Vagina (tissue), 2 donors: Measurements from ENCODE around the gene ANGEL1. TPM values are rescaled to one million over a fixed set of nuclear protein-coding genes. Genes with fewer than 3 reads are reported as not detected.

Experiments used
- DNase-seq, 2 donors: peaks; one replicate each; pipeline ENCODE4 v3.0.0-alpha.2; 2017; ENCODE audit errors: extremely low spot score in 2 of 2
- H3K27ac ChIP-seq: fragments of 200-600 bp; sonication (generic); one replicate; pipeline ENCODE4 v1.5.1; 2019
- H3K27me3 ChIP-seq: fragments of 200-600 bp; sonication (generic); one replicate; pipeline ENCODE4 v1.5.1; 2019
- H3K36me3 ChIP-seq, 2 donors: fragments of 200-600 bp; sonication (generic); one replicate each; pipeline ENCODE4 v1.5.1; 2017 to 2019
- H3K4me1 ChIP-seq: fragments of 200-600 bp; sonication (generic); one replicate; pipeline ENCODE4 v1.5.1; 2019
- H3K4me3 ChIP-seq, 2 donors: fragments of 200-600 bp; sonication (generic); 1 replicate in 1 of 2; 2 replicates in 1 of 2; pipeline ENCODE4 v1.5.1; 2016 to 2019
- H3K9me3 ChIP-seq: fragments of 200-600 bp; sonication (generic); one replicate; pipeline ENCODE4 v1.5.1; 2019
- POLR2A ChIP-seq, 2 donors: fragments of 450-650 bp; IDR thresholded peaks; one replicate each; pipeline ENCODE4 v1.6.1; 2017; ENCODE audit warnings: antibody characterized with exemption in 2 of 2, mild to moderate bottlenecking in 2 of 2, moderate library complexity in 2 of 2
- POLR2AphosphoS5 ChIP-seq, 2 donors: sonication (generic); formaldehyde crosslinking; IDR thresholded peaks; one replicate each; pipeline ENCODE4 v1.9.0; 2017; ENCODE audit warnings: antibody characterized with exemption in 2 of 2, mild to moderate bottlenecking in 2 of 2, low read depth in 1 of 2; ENCODE audit not compliant: insufficient read depth in 1 of 2
- intact Hi-C: fragments of 100-400 bp; cut with DNase I; formaldehyde crosslinking; loops from one replicate; pipeline ENCODE4 v1.15.1; 2023
- total RNA-seq: library from RNA; depleted of rRNA; stranded (reverse); fragments of >200 nt; gene quantifications from one replicate; pipeline ENCODE4 v1.2.3, GENCODE V29; 2016
- TF ChIP-seq, protein P1 (sequence below), 3 experiments: fragments of 450-650 bp in 2 of 3; fragments of 200-600 bp in 1 of 3; sonication (generic) in 1 of 3; IDR thresholded peaks; one replicate each; pipeline ENCODE4 v1.5.1; 2017 to 2019; ENCODE audit warnings: antibody characterized with exemption in 3 of 3, mild to moderate bottlenecking in 2 of 3, moderate library complexity in 2 of 3

ANGEL1 gene
- total RNA-seq, 1 donor from 2014 or later, result 13.0 TPM

DNA sequence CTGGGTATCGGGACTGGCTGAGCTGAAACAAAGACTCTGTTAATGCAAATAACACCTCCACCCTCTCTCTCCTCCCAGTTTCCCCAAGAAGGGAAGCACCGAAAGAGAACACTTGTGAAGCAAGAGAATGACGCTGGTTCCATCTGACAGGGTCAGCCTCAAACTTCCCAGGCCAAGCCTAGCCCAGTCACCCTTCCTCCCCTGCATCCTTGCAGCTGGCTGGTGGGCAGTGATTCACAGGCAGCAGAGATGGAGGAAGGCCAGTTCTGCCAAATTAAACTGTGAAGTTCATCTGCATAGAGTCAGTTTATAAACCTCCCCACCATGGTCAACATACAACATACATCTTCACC lies 16.3 kb upstream of the ANGEL1 start:
- Histone ChIP-seq H3K27me3 (no peaks in the 10 kb centered on the region), H3K4me1 (peaks cover 8% of the 10 kb centered on the region), H3K36me3 (no peaks in the 10 kb centered on the region), H3K27ac (no peak overlapping the region), H3K4me3 (no peak overlapping the region), H3K9me3 (no peaks in the 10 kb centered on the region)
- DNase-seq, result no peak
- no peak for TF ChIP-seq POLR2AphosphoS5 (IDR thresholded peaks at IDR 0.05; ENCODE audit: insufficient read depth in 1 of 2, low read depth in 1 of 2)
- no peak for TF ChIP-seq POLR2A (IDR thresholded peaks at IDR 0.05)
- TF ChIP-seq, protein P1, sequence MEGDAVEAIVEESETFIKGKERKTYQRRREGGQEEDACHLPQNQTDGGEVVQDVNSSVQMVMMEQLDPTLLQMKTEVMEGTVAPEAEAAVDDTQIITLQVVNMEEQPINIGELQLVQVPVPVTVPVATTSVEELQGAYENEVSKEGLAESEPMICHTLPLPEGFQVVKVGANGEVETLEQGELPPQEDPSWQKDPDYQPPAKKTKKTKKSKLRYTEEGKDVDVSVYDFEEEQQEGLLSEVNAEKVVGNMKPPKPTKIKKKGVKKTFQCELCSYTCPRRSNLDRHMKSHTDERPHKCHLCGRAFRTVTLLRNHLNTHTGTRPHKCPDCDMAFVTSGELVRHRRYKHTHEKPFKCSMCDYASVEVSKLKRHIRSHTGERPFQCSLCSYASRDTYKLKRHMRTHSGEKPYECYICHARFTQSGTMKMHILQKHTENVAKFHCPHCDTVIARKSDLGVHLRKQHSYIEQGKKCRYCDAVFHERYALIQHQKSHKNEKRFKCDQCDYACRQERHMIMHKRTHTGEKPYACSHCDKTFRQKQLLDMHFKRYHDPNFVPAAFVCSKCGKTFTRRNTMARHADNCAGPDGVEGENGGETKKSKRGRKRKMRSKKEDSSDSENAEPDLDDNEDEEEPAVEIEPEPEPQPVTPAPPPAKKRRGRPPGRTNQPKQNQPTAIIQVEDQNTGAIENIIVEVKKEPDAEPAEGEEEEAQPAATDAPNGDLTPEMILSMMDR (IDR thresholded peaks at IDR 0.05), result no peak
- intact Hi-C loops, result no loop called here

DNA sequence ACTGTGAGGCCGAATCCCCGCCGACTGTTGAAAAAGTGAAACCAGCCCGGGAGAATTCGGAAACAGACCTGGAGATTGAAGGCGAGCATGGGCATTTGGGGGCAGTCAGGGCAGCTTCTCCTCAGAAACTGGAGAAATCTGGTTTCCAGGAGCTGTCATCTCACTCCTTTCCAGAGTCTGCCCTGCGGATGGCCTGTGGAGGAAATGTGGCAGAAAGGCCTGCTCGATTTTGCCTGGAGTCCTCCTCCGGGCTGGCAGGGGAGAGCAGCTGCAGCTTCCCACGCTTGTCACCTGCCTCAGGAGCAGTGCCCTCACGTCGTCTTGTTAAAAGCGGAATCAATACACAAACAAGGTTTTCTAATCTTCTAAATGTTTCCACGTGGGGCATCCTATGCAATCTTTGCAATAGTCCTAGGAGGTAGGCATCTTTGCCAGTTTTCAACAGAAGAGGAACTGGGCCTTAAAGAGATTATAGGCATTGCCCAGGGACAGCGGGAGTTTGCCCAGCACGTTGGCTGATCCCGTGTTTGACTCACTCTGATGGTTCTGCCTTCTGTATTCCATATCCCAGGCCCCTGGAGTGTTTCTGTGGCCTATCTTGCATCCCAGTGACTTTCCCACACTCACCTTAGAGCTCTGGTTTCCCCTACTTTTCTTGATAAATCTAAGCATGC lies 15.8 kb upstream of the ANGEL1 start:
- Histone ChIP-seq H3K27me3 (no peaks in the 10 kb centered on the region), H3K4me1 (peaks cover 8% of the 10 kb centered on the region), H3K36me3 (no peaks in the 10 kb centered on the region), H3K4me3 (peak overlapping the region; percentile 29 to 40), H3K27ac (peak overlapping the region; percentile 41), H3K9me3 (no peaks in the 10 kb centered on the region)
- intact Hi-C loops, result no loop called here
- DNase-seq, result no peak
- TF ChIP-seq POLR2A (IDR thresholded peaks at IDR 0.05), result no peak
- TF ChIP-seq, protein P1 (IDR thresholded peaks at IDR 0.05), result no peak
- TF ChIP-seq POLR2AphosphoS5 (IDR thresholded peaks at IDR 0.05; ENCODE audit: insufficient read depth in 1 of 2, low read depth in 1 of 2), result no peak

DNA sequence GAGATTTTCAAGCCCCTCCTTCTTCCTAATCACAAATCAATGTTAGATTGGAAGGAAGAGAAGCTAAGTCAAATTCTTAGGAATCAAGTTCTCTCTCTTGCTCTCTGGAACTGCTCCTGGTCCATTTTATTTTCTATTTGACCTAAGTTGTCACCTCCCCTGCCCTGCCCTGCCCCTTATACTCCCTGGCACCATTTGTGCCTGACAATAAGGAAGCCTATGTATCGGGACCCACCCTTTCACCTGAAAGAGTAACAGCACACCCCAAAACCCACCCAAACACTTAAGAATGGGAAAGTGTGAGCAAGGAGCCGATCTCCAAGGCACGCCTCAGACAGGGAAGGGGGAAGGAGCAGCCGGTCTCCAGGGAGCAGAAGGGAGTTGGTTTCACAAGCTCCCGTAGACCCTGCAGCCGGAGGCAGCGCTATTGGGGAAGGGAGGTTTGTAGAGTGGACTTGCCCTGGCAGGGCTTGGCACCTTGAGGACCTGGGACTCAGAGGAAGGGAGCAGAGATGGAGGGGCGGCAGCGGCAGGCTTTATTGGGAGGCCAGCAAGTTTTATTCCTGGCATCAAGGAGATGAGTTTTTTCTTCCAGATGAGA lies 15.1 kb upstream of the ANGEL1 start:
- DNase-seq, result no peak
- peak overlapping the region; percentile 41 for H3K27ac ChIP-seq
- H3K27me3 ChIP-seq, result no peaks in the 10 kb centered on the region
- TF ChIP-seq POLR2A (IDR thresholded peaks at IDR 0.05), result no peak
- TF ChIP-seq, protein P1 (IDR thresholded peaks at IDR 0.05), result no peak
- TF ChIP-seq POLR2AphosphoS5 (IDR thresholded peaks at IDR 0.05; ENCODE audit: insufficient read depth in 1 of 2, low read depth in 1 of 2), result no peak
- H3K4me1 ChIP-seq, result peaks cover 8% of the 10 kb centered on the region
- no peaks in the 10 kb centered on the region for H3K9me3 ChIP-seq
- intact Hi-C loops, result no loop called here
- H3K36me3 ChIP-seq, result no peaks in the 10 kb centered on the region
- H3K4me3 ChIP-seq, result peak overlapping the region; percentile 29 to 40

DNA sequence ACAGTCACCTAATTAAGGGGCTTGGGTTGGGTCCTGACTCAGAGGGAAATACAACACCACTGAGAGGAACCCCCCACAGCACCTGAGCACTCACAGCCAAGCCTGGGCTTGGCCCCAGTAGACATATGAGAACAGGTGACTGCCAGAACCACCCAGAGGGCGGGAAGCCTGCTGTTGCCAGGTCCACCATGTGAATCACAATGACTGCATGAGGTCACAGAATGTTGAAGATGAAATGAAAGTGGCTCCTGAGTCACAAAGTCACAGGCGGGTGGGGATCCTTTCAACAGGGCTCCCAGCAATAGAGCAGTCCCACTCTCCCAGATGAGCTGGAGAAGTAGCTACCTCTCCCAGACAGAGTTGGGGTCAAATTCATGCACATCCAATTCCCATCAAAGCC lies 13.4 kb upstream of the ANGEL1 start, which contains the start of gene LRRC74A:
Gene LRRC74A, plus strand, starts transcription at position 287 of the 400 bp plus-strand sequence. CDS start 290 bp downstream, outside the sequence.
- TF ChIP-seq POLR2A (IDR thresholded peaks at IDR 0.05) (no peak), POLR2AphosphoS5 (IDR thresholded peaks at IDR 0.05; ENCODE audit: insufficient read depth in 1 of 2, low read depth in 1 of 2) (no peak)
- TF ChIP-seq, protein P1 (IDR thresholded peaks at IDR 0.05), result no peak
- H3K9me3 ChIP-seq, result no peaks in the 10 kb centered on the region
- DNase-seq, result no peak
- no peaks in the 10 kb centered on the region for H3K27me3 ChIP-seq
- H3K4me1 ChIP-seq, result peaks cover 8% of the 10 kb centered on the region
- H3K4me3 ChIP-seq, result no peak within 1 kb of the TSS
- H3K27ac ChIP-seq, result no peak within 1 kb of the TSS
- intact Hi-C loops, result no loop called here
- no peaks in the 10 kb centered on the region for H3K36me3 ChIP-seq

DNA sequence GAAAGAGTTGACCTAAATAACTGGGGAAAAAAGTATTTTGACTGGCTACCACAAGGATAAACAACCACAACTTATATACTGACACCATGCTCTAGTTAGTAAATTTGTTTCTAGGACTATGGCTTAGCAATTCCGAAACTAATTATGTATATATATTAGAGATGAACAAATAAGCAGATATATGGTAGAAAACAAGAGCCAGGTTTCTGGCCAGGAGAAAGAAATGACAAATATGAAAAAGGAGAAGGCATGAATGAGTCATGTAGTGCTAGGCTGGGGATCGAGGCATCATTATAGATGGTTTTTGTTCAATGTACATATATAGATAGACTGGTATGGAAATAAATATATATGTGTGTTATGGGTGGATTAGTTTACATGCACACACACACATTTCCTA lies 8.0 kb upstream of the ANGEL1 start:
- TF ChIP-seq POLR2A (IDR thresholded peaks at IDR 0.05), result no peak
- TF ChIP-seq, protein P1 (IDR thresholded peaks at IDR 0.05), result no peak
- no peak for TF ChIP-seq POLR2AphosphoS5 (IDR thresholded peaks at IDR 0.05; ENCODE audit: insufficient read depth in 1 of 2, low read depth in 1 of 2)
- intact Hi-C loops, result no loop called here

More for the DNA sequence above, 8.0 kb upstream of the ANGEL1 start:
- no peak overlapping the region for H3K4me3 ChIP-seq
- no peak for DNase-seq
- H3K4me1 ChIP-seq, result no peaks in the 10 kb centered on the region
- H3K27me3 ChIP-seq, result no peaks in the 10 kb centered on the region
- H3K27ac ChIP-seq, result no peak overlapping the region
- H3K36me3 ChIP-seq, result no peaks in the 10 kb centered on the region
- H3K9me3 ChIP-seq, result no peaks in the 10 kb centered on the region
